HepG2 (cell line): ENCODE data around the gene VRK1.
"Not testable (repeated sequence)": the region's sequence is repeated elsewhere in the genome, so short reads cannot be mapped to it uniquely, and the experiment has no call there.

Source experiments
- BCLAF1 ChIP-seq: fragments of 450-650 bp; IDR thresholded peaks from 2 replicates; pipeline ENCODE4 v1.6.1; 2017; ENCODE audit warnings: mild to moderate bottlenecking
- CTCF ChIP-seq: sonication (generic); formaldehyde crosslinking; IDR thresholded peaks from 2 replicates; pipeline ENCODE4 v1.5.0; 2020; ENCODE audit warnings: mild to moderate bottlenecking, missing genetic modification reagents, moderate library complexity
- KMT2A ChIP-seq: sonication (generic); formaldehyde crosslinking; IDR thresholded peaks from 2 replicates; pipeline ENCODE4 v1.4.0; 2020; ENCODE audit warnings: missing genetic modification reagents
- MAFK ChIP-seq, 2 experiments: IDR thresholded peaks in 1 of 2; conservative IDR thresholded peaks in 1 of 2; 2 replicates each; pipeline ENCODE4 v1.6.1; 2011; ENCODE audit warnings: improper control_type of control experiment in 2 of 2, low read length in 2 of 2
- NFE2L1 ChIP-seq: sonication (generic); formaldehyde crosslinking; IDR thresholded peaks from 2 replicates; pipeline ENCODE4 v1.4.0; 2020; ENCODE audit warnings: missing genetic modification reagents, mild to moderate bottlenecking, borderline replicate concordance

GRCh38 chr14:96765205-96765604 is 32.0 kb upstream of the VRK1 start:
- TF ChIP-seq NFE2L1 (CRISPR knock-in tag); MAFK (conservative IDR thresholded peaks at IDR 0.05 in 1 of 2, IDR thresholded peaks at IDR 0.05 in 1 of 2; ENCODE audit: low read length in 2 of 2); KMT2A (CRISPR knock-in tag); BCLAF1; CTCF: not testable (repeated sequence)
